Stimulated activated CD8-positive, alpha-beta memory T cell treated with anti-CD3 and anti-CD28 coated beads, Interleukin-15, amount 100 ng/mL, for 48 hours (primary cell): ENCODE measurements around the gene PTPN18.

Experiments
- DNase-seq, 2 donors: peaks; one replicate each; pipeline ENCODE4 v3.0.0-alpha.2; 2020; ENCODE audit warnings: low read depth in 2 of 2

Gene PTPN18

DNA sequence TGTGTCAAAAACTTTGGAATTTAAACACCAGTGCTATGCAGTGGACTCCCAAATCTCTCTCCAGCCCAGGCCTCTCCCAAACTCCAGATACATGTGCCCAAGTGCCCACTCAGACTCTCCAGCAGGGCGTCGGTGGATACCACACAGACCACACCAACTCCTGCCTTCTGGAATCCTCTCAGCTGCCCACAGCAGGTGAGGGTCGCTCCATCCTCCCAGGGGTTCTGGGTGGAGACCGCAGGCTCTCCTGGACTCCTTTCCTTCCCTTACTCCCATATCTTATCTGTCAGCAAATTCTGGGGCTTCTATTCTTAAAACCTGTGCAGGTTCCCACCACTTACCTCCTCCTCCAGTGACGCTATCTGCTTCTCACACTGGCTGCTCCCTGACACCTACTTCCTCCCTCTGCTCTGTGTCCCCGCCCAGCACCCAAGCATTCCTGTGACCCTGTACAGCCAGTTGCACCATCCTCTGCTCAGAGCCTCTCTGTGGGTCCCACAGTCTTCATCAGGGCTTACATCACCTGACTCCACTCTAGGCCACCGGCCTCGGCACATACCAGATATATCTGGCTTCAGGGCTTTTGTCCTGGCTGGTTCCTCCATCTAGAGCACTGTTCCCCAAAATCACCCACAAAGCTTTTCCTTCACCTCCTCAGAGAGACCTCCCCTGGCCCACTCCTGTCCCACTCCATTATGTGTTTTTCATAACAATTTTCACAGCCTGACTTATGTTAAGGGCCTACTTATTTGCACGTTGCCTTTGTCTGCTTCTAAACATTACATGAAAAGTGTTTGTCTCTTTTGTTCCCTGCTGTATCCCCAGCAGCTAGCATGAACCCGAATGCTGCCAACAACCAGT, 15.7 kb upstream of the PTPN18 start:
- DNase-seq: no peak

DNA sequence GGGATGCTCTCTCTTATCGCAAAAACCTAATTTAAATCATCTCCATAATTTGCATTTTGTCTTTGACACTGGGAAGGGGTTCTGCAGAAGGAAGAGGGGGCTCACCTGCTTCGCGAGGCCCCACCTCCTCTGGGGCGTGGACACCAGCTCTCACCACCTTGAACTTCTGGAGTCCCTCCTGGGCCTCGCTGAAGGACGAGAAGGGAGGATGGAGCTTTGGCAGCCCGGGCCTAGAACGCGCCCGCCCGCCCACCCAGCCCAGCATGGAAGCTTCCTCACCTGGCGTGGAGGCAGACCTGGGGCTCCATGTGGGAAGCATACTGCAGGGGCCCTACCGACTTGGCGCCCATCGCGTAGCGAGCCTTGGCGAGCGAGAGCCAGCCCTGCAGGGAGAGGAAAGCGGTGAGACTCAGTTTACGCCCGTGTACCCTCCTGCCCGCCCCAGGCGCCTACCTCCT, 14.3 kb upstream of the PTPN18 start:
- no peak for DNase-seq

DNA sequence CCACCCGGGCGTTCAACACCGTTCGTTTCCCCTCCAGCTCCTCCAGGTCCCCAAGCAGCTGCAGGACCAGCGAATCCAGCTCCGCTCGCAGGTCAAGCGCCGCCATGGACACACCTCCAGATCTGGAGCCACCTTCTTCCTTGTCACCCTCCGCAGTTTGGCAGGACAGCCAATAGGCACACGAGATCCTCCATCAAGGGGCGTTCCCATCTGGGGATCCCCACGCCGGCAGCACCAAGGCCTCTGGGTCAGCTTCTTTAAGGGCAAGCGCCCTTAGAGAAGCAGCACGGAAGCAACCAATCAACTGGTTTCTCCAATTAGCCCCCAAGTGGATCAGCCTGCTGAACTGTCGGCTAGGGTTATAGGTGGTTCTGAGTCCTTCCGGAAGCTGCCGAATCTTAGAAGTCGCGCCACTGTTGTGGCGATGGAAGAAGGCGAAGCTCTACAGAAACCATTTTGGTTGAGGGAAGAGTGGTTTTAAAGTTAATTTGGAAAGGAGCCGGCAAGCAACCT, 13.8 kb upstream of the PTPN18 start:
- DNase-seq: peak; percentile 75 to 78

DNA sequence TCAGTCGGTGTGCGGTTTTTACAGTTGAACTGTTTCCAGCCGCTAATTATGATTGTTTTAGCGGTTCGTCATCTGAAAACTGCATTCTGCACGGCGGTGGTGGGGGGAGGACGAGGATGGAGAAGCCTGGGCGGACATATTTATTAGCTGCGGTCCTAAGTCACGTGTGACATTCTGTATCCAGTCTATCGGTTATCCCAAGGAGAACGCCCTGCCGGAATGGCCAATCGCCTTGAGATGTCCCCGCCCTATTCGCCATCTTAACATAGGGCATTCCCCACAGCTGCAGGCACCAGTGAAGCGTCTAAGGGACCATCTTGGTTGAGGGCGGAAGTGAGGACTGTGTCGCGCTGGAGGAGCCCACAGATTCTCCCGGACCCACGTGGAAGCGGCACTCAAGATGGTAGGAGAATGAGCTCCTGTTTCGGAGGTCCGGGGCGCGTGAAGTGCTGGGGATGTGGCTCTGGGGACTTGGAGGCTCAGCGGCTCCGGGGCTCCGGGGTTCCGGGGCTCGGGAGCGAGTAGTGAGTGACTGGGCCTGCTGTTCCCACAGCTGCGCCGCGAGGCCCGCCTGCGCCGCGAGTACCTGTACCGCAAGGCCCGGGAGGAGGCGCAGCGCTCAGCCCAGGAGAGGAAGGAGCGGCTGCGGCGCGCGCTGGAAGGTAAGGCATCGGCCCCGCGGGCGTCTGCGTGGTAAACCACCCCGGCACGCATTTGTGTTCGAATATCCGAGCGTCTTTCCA, 13.2 kb upstream of the PTPN18 start, which contains the start of gene IMP4:
IMP4 (plus strand) TSS at position 365 of the 743 bp plus-strand sequence; CDS start at position 401, 36 bp downstream.
- peak; percentile 88 to 89 for DNase-seq

DNA sequence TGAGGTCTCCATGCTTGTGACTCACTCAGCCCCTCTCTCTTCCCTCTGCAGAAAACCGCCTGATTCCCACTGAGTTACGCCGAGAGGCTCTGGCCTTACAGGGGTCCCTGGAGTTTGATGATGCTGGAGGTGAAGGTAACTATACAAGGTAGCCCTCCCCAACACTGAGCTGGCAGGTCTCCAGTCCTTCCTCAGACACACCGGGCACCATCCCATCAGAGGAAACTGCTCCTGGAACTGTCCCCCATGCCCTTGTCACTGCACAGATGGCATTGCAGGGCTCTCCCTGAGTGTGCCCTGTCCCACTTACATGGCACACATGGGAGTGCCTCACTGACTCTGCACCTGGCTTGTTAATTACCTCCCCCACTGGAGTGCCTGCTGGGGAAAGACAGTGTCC, 11.3 kb upstream of the PTPN18 start:
- DNase-seq: no peak

DNA sequence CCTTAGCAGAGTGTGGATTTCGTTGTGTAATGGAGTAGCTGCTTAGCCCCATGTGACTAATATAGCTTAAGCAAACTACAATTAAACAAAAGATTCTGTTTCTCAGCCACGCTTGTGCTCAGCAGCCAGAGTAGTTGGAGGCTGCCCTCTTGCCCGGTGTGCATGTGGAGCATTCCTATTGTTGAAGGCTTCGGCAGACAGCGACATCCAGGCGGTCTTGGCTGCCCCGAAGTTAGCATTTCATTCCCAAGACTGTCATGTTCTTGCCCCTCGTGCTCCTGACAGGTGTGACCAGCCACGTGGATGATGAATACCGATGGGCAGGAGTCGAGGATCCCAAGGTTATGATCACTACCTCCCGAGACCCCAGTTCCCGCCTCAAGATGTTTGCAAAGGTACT, 10.8 kb upstream of the PTPN18 start:
- no peak for DNase-seq

DNA sequence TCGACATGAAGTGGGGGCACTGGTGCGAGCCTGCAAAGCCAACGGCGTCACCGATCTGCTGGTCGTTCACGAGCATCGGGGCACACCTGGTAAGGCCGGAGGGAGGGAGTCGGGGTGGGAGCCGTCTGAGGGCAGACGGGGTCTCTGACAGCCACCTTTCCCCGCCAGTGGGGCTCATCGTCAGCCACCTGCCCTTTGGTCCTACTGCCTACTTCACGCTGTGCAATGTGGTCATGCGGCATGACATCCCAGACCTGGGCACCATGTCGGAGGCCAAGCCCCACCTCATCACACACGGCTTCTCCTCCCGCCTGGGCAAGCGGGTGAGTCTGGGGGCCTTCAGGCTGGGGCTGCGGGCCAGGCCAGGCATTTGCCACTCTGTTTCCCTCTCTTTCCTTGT, 10.2 kb upstream of the PTPN18 start:
- no peak for DNase-seq

DNA sequence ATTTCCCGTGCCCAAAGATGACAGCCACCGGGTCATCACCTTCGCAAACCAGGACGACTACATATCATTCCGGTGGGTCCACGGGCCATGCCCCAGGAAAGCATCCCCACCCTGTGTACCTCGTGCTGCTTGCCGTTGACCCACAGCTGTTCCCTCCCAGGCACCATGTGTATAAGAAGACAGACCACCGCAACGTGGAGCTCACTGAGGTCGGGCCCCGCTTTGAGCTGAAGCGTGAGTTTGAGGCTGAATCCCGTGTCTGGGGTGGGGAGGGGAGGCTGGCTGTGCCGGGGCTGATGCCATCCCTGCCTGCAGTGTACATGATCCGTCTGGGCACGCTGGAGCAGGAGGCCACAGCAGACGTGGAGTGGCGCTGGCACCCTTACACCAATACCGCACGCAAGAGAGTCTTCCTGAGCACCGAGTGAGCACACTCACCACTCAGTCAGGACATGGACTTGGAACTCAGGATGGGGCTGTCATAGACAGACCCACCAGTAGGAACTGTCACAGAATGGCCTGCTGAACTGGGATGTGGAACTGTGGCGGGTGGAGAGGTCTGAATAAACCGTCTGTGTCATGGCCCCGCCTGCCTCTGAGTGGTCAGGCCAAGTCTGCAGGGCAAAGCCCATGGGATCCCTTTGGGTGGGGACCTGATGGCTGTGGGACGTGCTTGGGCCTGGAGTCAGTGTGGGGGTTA, 9.7 kb upstream of the PTPN18 start:
- no peak for DNase-seq

DNA sequence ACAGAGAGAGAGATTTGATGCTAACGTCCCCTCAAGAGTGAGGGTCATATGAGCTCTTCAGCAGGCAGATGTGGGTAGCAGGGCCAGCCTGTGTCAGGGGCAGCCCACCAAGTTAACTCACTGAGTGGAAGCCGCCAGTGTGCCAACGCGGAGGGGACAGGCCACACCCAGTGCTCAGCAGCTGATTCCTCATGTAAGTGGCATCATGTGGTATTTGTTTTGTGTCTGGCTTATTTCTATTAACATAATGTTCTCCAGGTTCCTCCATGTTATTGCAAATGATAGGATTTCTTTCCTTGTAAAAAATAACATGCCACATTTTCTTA, 9.2 kb upstream of the PTPN18 start:
- no peak for DNase-seq

DNA sequence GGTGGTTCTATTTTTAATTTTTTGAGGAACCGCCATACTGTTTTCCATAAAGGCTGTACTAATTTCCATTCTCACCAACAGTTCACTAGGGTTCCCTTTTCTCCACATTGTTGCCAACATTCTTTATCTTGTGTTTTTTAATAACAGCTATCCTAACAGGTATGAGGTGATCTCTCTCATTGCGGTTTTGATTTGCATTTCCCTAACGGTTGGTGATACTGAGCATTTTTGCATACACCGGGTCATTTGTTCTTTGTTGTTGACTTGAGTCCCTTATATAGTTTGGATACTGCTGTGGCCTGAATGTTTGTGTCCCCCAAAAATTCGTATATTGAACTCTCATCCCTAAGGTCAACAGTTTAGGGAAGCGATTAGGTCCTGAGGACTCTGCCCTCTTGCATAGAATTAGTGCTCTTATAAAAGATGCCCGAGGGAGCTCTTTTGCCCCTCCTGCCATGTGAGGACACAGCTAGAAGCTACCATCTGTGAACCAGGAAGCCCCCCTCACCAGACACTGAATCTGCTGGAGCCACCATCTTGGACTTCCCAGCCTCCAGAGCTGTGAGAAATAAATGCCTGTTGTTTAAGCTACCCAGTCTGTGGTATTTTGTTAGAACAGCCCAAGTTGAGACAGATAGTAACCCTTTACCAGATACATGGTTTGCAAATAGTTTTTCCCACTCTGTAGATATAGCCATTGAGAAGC, 8.5 kb upstream of the PTPN18 start:
- no peak for DNase-seq

DNA sequence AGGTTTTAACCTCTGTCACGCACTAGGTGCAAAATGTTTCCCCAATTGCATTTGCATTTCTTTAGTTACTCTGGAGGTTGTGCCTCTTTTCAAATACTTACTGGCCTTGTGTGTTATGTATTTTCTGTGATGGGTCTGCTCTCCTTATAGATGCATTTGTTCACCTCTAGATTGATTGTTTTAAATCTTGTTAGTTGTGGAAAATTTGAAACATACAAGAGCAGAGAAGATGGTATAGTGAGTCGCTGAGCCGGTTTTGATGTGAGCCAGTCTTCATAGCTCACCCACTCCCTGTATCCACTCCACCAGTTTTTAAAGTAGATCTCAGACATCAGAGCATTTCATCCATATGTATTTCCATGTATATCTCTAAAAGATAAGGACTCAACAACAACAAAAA, 6.7 kb upstream of the PTPN18 start:
- DNase-seq: no peak

DNA sequence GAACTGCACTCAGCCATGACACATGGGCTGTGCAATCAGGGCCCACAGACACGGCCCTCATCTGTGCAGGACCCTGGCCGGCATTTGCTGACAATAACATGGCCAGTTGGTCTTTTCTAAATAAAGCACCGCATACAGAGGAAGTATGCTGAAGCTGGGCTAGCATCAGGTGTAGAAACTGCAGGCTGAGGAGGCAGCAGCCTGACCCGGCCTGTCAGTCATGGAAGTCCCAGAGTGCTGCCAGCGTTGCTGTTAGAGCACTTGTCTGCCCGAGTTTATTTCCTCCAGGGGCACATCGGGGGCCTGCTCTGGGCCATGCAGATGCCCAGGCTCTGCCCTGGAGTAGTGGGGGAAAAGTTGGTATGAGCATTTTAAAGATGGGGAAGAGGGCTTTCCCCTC, 4.1 kb upstream of the PTPN18 start:
- no peak for DNase-seq

DNA sequence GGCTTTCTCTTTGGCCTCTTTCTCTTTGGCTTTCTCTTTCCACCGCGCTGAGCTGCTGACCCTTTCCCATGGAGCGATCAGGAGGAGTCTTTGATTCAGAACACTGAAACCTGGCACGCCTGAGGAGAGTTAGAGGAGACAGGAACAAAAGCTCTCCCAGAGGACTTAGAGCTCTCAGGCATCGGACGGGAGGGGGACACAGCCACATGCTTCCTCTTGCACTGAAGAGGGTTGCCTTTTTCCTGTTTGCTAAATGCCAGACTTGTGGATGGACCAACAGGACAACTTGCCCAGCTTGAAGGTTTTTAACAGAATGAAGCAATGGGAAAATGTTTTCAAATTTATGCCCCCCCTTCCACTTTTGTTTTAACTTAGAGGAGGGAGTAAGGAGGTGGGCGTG, 3.6 kb upstream of the PTPN18 start:
- no peak for DNase-seq

DNA sequence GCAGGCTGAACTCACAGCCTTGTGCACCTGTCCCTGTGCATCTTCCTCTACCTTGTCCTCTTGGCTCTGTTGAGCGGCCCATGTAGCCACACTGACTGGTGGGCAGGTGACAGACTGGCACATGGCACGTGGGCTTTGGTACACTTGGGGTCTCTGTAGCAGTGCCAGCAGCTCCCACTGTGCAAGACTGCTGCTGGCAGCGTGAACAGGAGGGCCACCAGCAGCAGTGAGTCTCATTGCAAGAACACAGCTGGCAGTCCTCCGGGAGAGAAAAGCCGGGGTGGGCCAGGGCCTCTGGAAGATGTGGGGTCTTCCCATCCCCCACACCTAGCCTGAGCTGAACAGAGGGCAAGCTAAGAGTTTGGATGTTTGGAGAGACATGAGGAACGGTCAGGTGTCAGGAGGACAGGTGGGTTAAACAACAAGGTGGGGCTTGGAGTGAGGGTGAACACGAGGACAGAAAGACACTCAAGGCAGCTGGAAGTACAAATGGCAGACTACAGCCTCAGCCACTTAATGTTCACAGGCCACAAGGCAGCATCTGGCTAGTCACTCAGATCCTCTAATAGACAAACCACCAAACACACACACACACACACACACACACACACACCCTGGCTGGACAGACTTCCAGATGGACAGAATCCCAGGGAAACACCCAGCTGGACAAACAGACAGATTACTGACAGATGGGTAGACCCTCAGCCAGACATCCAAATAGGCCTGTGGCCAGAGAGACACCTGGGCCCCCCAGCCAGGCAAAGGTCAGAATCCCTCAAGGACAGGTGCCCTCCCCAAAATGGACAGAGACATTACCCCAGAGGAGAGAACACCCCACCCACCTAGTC, 2.3 kb upstream of the PTPN18 start:
- DNase-seq: no peak

DNA sequence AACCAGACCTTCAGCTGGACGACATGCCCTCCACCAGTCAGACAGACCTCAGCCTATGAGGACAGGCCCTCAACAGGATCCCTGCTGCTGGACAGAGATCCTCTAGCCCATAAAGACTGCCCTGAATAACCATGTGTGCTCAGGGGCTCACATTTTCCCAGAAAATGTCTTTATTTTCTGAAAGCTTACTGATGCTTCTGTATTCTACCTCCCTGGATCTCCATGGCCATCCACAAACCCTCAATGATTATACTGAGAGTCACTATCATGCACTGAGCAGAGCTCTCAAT, 1.8 kb upstream of the PTPN18 start:
- no peak for DNase-seq

DNA sequence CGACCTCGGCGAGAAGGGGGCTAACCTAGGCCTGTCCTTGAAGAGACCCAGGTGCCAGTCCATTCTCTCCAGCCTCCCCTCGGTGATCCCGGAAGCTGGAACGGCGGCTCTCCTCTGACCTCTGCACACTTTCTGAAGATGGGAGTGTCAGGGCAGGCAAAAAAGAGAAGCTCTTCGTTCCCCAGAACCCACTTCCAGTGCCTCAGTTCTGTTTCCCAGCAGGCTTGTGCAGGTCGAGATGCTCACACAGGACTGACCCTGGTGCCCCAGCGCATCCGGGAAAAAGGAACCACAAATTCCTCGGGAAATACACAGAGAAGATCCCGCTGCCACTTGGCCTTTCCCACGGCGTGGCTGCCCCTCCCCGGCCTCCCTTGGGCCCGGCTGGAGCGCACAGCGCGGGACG, 681 bp upstream of the PTPN18 start:
- DNase-seq: no peak

DNA sequence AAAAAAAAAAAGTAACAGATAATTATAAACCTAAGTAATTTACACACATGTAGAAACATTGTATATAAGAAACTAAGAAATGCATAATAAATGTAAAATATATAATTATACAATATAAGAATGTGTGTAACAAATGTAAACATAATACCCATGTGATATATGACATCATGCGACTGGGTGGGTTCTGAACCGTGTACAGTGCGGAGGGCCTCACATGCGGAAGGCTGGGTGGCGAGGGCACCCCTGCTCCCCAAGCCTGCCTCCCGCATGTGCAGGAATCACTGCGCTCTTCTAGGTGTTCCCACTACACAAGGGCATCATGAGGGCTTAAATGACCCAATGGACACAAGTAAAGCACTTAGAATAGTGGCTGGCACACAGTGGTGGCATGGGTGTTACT, 2.0 kb downstream of the PTPN18 start:
- no peak for DNase-seq

DNA sequence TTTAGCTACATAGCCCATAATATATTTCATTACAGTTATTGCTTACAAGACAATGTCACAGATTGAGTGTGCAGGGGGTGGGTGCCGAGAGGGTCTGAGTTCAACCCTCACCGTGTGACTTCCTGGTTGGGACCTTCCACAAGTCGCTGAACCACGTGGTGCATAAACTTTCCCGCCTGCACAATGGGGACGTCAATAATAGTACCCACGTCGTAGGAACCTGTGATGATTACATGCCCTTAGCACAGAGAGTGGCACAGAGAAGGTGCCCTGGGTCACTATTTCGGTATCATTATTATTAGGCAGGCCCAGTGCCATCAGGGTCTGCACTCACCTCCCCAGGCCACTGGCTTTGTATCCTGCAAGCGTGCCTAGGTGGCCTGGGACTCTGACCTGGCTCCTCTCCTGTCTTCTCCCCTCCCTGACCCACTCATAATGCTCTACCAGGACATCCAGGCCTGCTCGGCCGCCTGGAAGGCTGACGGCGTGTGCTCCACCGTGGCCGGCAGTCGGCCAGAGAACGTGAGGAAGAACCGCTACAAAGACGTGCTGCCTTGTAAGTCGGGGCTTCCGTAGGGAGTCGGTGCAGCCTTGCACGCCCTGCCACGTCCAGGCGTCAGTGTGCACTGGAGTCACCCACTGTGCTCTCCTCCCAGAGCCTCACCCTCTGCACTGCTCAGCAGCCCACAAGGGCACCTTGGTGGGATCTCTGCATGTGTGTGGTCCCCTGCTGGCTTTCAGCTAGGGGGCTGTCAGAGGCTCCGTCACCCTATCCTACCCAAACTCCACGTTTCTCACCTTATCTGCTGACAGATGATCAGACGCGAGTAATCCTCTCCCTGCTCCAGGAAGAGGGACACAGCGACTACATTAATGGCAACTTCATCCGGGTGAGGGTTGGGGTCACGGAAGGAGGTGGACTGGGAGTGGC, 2.8 kb downstream of the PTPN18 start:
- no peak for DNase-seq

DNA sequence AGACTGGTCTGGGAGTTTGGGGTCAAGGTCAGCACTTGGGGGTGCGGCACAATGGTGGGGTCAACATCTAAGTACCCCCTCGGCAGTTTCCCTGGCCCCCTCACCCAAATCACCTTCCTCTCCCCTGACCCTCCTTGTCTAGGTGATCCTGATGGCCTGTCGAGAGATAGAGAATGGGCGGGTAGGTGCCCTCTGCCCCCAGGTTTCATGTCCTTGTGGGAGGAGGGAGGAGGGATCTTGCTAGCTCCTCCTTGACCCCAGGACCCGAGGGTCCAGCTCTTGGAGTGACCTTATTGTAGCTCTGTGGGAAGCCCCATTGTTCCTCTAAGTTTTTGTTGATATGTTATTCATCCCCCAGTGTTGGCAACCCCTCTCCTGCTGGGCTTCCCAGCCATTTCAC, 3.6 kb downstream of the PTPN18 start:
- DNase-seq: no peak

DNA sequence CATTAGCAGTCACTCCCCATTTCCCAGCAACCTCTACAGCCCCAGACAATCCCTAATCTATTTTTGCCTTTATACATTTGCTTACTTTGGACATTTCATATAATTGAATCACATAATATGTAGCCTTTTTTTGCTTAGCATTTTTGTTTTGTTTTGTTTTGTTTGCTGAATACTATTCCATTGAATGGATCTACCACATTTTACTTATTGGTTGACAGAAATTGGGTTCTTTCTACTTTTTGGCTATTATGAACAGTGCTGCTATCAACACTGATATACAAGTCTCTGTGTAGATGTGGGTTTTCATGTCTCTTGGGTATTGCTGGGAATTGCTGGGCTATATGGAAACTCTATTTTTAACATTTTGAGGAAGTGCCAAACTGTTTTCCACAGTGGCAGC, 7.6 kb downstream of the PTPN18 start:
- DNase-seq: no peak
